Gastrocnemius medialis (tissue), 4 donors: ENCODE measurements around the gene RNF123.

Experiments used
- CTCF ChIP-seq, 5 experiments: fragments of 450-650 bp in 3 of 5; fragments of 200-600 bp in 2 of 5; sonication (generic) in 2 of 5; IDR thresholded peaks in 4 of 5; conservative IDR thresholded peaks in 1 of 5; 1 replicate in 4 of 5; 2 replicates in 1 of 5; pipeline ENCODE4 v1.5.1; 2016 to 2019; ENCODE audit warnings: antibody characterized with exemption in 5 of 5, mild to moderate bottlenecking in 3 of 5, moderate library complexity in 3 of 5
- POLR2A ChIP-seq, 2 donors: fragments of 450-650 bp; IDR thresholded peaks; one replicate each; pipeline ENCODE4 v1.6.1; 2017; ENCODE audit warnings: antibody characterized with exemption in 2 of 2, mild to moderate bottlenecking in 2 of 2, moderate library complexity in 2 of 2

GRCh38 chr3:49738067-49738713 lies 48.8 kb downstream of the RNF123 start:
- TF ChIP-seq CTCF (IDR thresholded peaks at IDR 0.05 in 4 of 5, conservative IDR thresholded peaks at IDR 0.05 in 1 of 5) (no peak), POLR2A (IDR thresholded peaks at IDR 0.05) (no peak)
